Measurements from ENCODE around the gene PRPF38B. TPM values are rescaled to one million over a fixed set of nuclear protein-coding genes. Genes with fewer than 3 reads are reported as not detected.
A peak's percentile ranks its signal among the peaks of the same experiment; 100 is the strongest.

The PRPF38B gene
- total RNA-seq, result 10 to 100 TPM; 10.7 to 11.1 TPM

- Histone ChIP-seq H3K36me3 (peaks cover 15% of the 10 kb centered on the region), H3K27me3 (no peaks in the 10 kb centered on the region), H3K4me1 (peaks cover 0 to 31% of the 10 kb centered on the region in 2 donors), H3K4me3 (peak within 1 kb of the TSS; percentile 85 to 89), H3K27ac (peak within 1 kb of the TSS; percentile 96 to 98), H3K9me3 (no peaks in the 10 kb centered on the region)
- TF ChIP-seq CTCF (IDR thresholded peaks at IDR 0.05), result no peak
- DNase-seq (ENCODE audit: low spot score), result peak; percentile 96
These were observed at the start of gene PRPF38B for GRCh38 chr1:108691942-108692723. Gene PRPF38B (plus strand): TSS chr1:108692310. CDS start chr1:108692592, 282 bp downstream.

DNA sequence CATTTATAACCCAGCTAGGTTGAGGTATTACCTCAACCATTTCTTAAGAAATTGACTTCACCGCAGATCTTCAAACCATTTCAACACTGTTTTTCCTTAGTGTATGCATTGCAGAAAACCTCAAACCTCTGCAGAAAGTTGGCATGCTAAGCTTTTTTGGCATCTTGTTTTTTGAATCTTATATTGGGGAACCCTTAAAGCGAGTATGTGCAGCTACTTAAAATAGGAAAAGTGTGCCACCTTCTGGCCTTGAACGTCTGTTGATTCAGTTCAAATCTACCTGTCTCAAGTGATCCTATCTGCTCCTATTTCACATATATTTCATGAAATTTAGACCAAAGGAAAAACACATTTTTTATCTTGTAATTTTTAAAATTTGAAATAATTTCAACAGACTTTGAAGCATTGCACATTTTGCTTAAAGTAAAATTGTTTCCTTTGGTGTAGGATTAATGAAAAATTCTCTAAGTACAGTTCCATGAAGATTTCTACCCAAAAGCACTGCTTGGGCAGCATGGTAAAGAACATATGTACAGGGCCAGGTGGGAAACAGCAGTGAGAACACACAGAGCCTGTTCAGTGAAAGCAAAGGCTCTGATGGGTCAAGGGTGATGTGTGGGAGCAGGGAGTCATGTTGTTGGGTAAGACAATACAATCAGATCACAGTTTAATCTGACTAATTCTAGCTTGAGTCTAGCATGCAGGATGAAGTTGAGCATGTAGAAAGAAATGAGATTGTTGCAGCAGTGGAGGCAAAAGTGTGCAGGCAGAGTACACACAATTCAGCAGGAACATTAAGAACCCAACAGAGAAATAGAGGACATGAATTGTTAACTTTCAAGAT is 48.4 kb upstream of the PRPF38B start:
- no peak for DNase-seq (ENCODE audit: low spot score)
- H3K27ac ChIP-seq, result no peak overlapping the region
- no peaks in the 10 kb centered on the region for H3K9me3 ChIP-seq
- TF ChIP-seq CTCF (IDR thresholded peaks at IDR 0.05), result peak; percentile 58 to 77
- H3K36me3 ChIP-seq, result no peaks in the 10 kb centered on the region
- no peaks in the 10 kb centered on the region for H3K4me1 ChIP-seq
- no peaks in the 10 kb centered on the region for H3K27me3 ChIP-seq
- no peak overlapping the region for H3K4me3 ChIP-seq

DNA sequence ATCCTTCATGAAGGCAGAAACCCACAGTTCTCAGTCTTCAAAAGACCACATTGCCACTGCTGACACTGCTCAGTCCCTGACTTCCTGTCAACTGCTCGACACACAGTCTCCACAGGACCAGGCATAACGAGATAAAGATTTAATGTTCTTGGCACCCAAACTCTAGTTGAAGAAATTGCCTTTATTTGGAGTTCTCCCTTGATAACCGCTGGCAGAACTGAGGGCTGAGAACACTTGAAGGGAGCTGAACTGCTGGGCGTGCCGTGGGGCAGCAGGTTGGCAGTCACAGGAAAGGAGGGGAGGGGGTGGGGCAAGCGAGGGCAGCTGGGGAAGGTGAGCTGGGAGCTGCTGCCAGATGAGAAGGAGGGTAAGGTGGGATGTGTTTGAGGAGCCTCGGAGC is 47.1 kb upstream of the PRPF38B start:
- no peak for DNase-seq (ENCODE audit: low spot score)
- no peak overlapping the region for H3K27ac ChIP-seq
- no peaks in the 10 kb centered on the region for H3K27me3 ChIP-seq
- no peaks in the 10 kb centered on the region for H3K36me3 ChIP-seq
- H3K9me3 ChIP-seq, result no peaks in the 10 kb centered on the region
- no peaks in the 10 kb centered on the region for H3K4me1 ChIP-seq
- no peak for TF ChIP-seq CTCF (IDR thresholded peaks at IDR 0.05)
- no peak overlapping the region for H3K4me3 ChIP-seq

- H3K4me3 ChIP-seq, result no peak overlapping the region
- peak overlapping the region in 1 of 2 donors; percentile 37 for H3K27ac ChIP-seq
- H3K27me3 ChIP-seq, result no peaks in the 10 kb centered on the region
- no peaks in the 10 kb centered on the region for H3K9me3 ChIP-seq
- no peak for DNase-seq (ENCODE audit: low spot score)
- TF ChIP-seq CTCF (IDR thresholded peaks at IDR 0.05), result no peak
- no peaks in the 10 kb centered on the region for H3K36me3 ChIP-seq
- no peaks in the 10 kb centered on the region for H3K4me1 ChIP-seq
These were observed 46.4 kb upstream of the PRPF38B start for GRCh38 chr1:108645564-108646184.

DNA sequence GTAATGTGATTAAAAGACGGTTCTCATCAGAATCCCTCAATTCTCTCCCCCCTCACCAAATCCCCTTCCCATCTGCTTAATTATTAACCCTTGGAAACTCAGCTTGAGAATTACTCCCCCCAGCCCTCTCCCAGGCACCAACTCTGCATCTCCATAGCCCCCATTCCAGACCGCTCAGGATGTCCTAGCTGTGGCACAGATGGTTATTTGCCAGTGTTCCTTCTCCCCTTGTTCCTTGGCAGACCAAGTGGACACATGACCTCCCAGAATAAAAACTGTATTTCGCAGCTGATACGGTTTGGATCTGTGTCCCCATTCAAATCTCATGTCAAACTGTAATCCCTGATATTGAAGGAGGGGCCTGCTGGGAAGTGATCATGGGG is 45.9 kb upstream of the PRPF38B start:
- no peak for DNase-seq (ENCODE audit: low spot score)
- Histone ChIP-seq H3K27ac (peak overlapping the region; percentile 37 to 46), H3K36me3 (no peaks in the 10 kb centered on the region), H3K4me3 (no peak overlapping the region), H3K9me3 (no peaks in the 10 kb centered on the region), H3K4me1 (no peaks in the 10 kb centered on the region), H3K27me3 (no peaks in the 10 kb centered on the region)
- TF ChIP-seq CTCF (IDR thresholded peaks at IDR 0.05), result no peak
